Measurements from ENCODE around the gene ELFN2. TPM values are rescaled to one million over a fixed set of nuclear protein-coding genes. Genes with fewer than 3 reads are reported as not detected.

The ELFN2 gene
- total RNA-seq, 1 donor from 2014 or later, result under 0.01 TPM

GRCh38 chr22:37413546-37413945 lies 13.7 kb downstream of the ELFN2 start:
- Histone ChIP-seq H3K27me3 (ENCODE audit: control insufficient read depth in 3 of 3, insufficient read depth in 3 of 3, low read length in 3 of 3) (peaks cover 45 to 74% (median 71%) of the 10 kb centered on the region in 3 donors), H3K36me3 (ENCODE audit: control insufficient read depth in 3 of 3, insufficient read depth in 3 of 3, low read length in 3 of 3) (no peaks in the 10 kb centered on the region), H3K4me1 (ENCODE audit: control insufficient read depth in 3 of 3, insufficient read depth in 3 of 3, low read length in 3 of 3) (peaks cover 0 to 2% (median 0%) of the 10 kb centered on the region in 3 donors), H3K9me3 (ENCODE audit: control insufficient read depth in 3 of 3, low read length in 3 of 3) (no peaks in the 10 kb centered on the region), H3K4me3 (ENCODE audit: low read length in 3 of 3) (no peak overlapping the region), H3K9ac (ENCODE audit: low read depth in 1 of 3, low read length in 3 of 3) (no peak overlapping the region), H3K27ac (ENCODE audit: low read depth, low read length) (no peak overlapping the region)

- H3K27me3 ChIP-seq (ENCODE audit: control insufficient read depth in 3 of 3, insufficient read depth in 3 of 3, low read length in 3 of 3), result peaks cover 45 to 79% (median 72%) of the 10 kb centered on the region in 3 donors
Measured at GRCh38 chr22:37412495-37413250, 14.6 kb downstream of the ELFN2 start.

GRCh38 chr22:37411655-37412054 lies 15.6 kb downstream of the ELFN2 start:
- Histone ChIP-seq H3K9me3 (ENCODE audit: control insufficient read depth in 3 of 3, low read length in 3 of 3) (no peaks in the 10 kb centered on the region), H3K4me1 (ENCODE audit: control insufficient read depth in 3 of 3, insufficient read depth in 3 of 3, low read length in 3 of 3) (peaks cover 0 to 2% (median 0%) of the 10 kb centered on the region in 3 donors), H3K27me3 (ENCODE audit: control insufficient read depth in 3 of 3, insufficient read depth in 3 of 3, low read length in 3 of 3) (peaks cover 46 to 74% (median 71%) of the 10 kb centered on the region in 3 donors), H3K36me3 (ENCODE audit: control insufficient read depth in 3 of 3, insufficient read depth in 3 of 3, low read length in 3 of 3) (no peaks in the 10 kb centered on the region), H3K4me3 (ENCODE audit: low read length in 3 of 3) (no peak overlapping the region), H3K9ac (ENCODE audit: low read depth in 1 of 3, low read length in 3 of 3) (no peak overlapping the region), H3K27ac (ENCODE audit: low read depth, low read length) (no peak overlapping the region)

More at GRCh38 chr22:37412495-37413250, 14.6 kb downstream of the ELFN2 start:
- H3K9me3 ChIP-seq (ENCODE audit: control insufficient read depth in 3 of 3, low read length in 3 of 3), result no peaks in the 10 kb centered on the region
- no peak overlapping the region for H3K27ac ChIP-seq (ENCODE audit: low read depth, low read length)
- peaks cover 0 to 2% (median 0%) of the 10 kb centered on the region in 3 donors for H3K4me1 ChIP-seq (ENCODE audit: control insufficient read depth in 3 of 3, insufficient read depth in 3 of 3, low read length in 3 of 3)
- H3K4me3 ChIP-seq (ENCODE audit: low read length in 3 of 3), result no peak overlapping the region
- H3K36me3 ChIP-seq (ENCODE audit: control insufficient read depth in 3 of 3, insufficient read depth in 3 of 3, low read length in 3 of 3), result no peaks in the 10 kb centered on the region
- H3K9ac ChIP-seq (ENCODE audit: low read depth in 1 of 3, low read length in 3 of 3), result no peak overlapping the region

- Histone ChIP-seq H3K27me3 (ENCODE audit: control insufficient read depth in 3 of 3, insufficient read depth in 3 of 3, low read length in 3 of 3) (peaks cover 42 to 72% (median 66%) of the 10 kb centered on the region in 3 donors), H3K4me3 (ENCODE audit: low read length in 3 of 3) (no peak overlapping the region), H3K9me3 (ENCODE audit: control insufficient read depth in 3 of 3, low read length in 3 of 3) (no peaks in the 10 kb centered on the region), H3K27ac (ENCODE audit: low read depth, low read length) (no peak overlapping the region), H3K9ac (ENCODE audit: low read depth in 1 of 3, low read length in 3 of 3) (no peak overlapping the region), H3K4me1 (ENCODE audit: control insufficient read depth in 3 of 3, insufficient read depth in 3 of 3, low read length in 3 of 3) (peaks cover 0 to 2% (median 0%) of the 10 kb centered on the region in 3 donors), H3K36me3 (ENCODE audit: control insufficient read depth in 3 of 3, insufficient read depth in 3 of 3, low read length in 3 of 3) (no peaks in the 10 kb centered on the region)
Measured at GRCh38 chr22:37410174-37411055, 16.9 kb downstream of the ELFN2 start.

- Histone ChIP-seq H3K27me3 (ENCODE audit: control insufficient read depth in 3 of 3, insufficient read depth in 3 of 3, low read length in 3 of 3) (peaks cover 41 to 65% (median 64%) of the 10 kb centered on the region in 3 donors), H3K9me3 (ENCODE audit: control insufficient read depth in 3 of 3, low read length in 3 of 3) (no peaks in the 10 kb centered on the region), H3K9ac (ENCODE audit: low read depth in 1 of 3, low read length in 3 of 3) (no peak overlapping the region), H3K4me3 (ENCODE audit: low read length in 3 of 3) (no peak overlapping the region), H3K36me3 (ENCODE audit: control insufficient read depth in 3 of 3, insufficient read depth in 3 of 3, low read length in 3 of 3) (no peaks in the 10 kb centered on the region), H3K4me1 (ENCODE audit: control insufficient read depth in 3 of 3, insufficient read depth in 3 of 3, low read length in 3 of 3) (peaks cover 0 to 2% (median 0%) of the 10 kb centered on the region in 3 donors), H3K27ac (ENCODE audit: low read depth, low read length) (no peak overlapping the region)
Measured at GRCh38 chr22:37409459-37410050, 17.7 kb downstream of the ELFN2 start.

- no peaks in the 10 kb centered on the region for H3K36me3 ChIP-seq (ENCODE audit: control insufficient read depth in 3 of 3, insufficient read depth in 3 of 3, low read length in 3 of 3)
- no peak overlapping the region for H3K27ac ChIP-seq (ENCODE audit: low read depth, low read length)
- H3K4me1 ChIP-seq (ENCODE audit: control insufficient read depth in 3 of 3, insufficient read depth in 3 of 3, low read length in 3 of 3), result peaks cover 0 to 2% (median 0%) of the 10 kb centered on the region in 3 donors
- H3K27me3 ChIP-seq (ENCODE audit: control insufficient read depth in 3 of 3, insufficient read depth in 3 of 3, low read length in 3 of 3), result peaks cover 43 to 68% (median 65%) of the 10 kb centered on the region in 3 donors
- no peak overlapping the region for H3K9ac ChIP-seq (ENCODE audit: low read depth in 1 of 3, low read length in 3 of 3)
- no peak overlapping the region for H3K4me3 ChIP-seq (ENCODE audit: low read length in 3 of 3)
- H3K9me3 ChIP-seq (ENCODE audit: control insufficient read depth in 3 of 3, low read length in 3 of 3), result no peaks in the 10 kb centered on the region
Measured at GRCh38 chr22:37409031-37409430, 18.2 kb downstream of the ELFN2 start.

GRCh38 chr22:37407856-37408255 lies 19.4 kb downstream of the ELFN2 start:
- H3K4me3 ChIP-seq (ENCODE audit: low read length in 3 of 3), result no peak overlapping the region
- peaks cover 0 to 2% (median 0%) of the 10 kb centered on the region in 3 donors for H3K4me1 ChIP-seq (ENCODE audit: control insufficient read depth in 3 of 3, insufficient read depth in 3 of 3, low read length in 3 of 3)
- H3K27me3 ChIP-seq (ENCODE audit: control insufficient read depth in 3 of 3, insufficient read depth in 3 of 3, low read length in 3 of 3), result peaks cover 49 to 69% (median 69%) of the 10 kb centered on the region in 3 donors
- H3K36me3 ChIP-seq (ENCODE audit: control insufficient read depth in 3 of 3, insufficient read depth in 3 of 3, low read length in 3 of 3), result no peaks in the 10 kb centered on the region
- H3K9me3 ChIP-seq (ENCODE audit: control insufficient read depth in 3 of 3, low read length in 3 of 3), result no peaks in the 10 kb centered on the region
- no peak overlapping the region for H3K27ac ChIP-seq (ENCODE audit: low read depth, low read length)
- no peak overlapping the region for H3K9ac ChIP-seq (ENCODE audit: low read depth in 1 of 3, low read length in 3 of 3)

GRCh38 chr22:37406441-37407235 lies 20.6 kb downstream of the ELFN2 start:
- H3K27me3 ChIP-seq (ENCODE audit: control insufficient read depth in 3 of 3, insufficient read depth in 3 of 3, low read length in 3 of 3), result peaks cover 54 to 68% (median 67%) of the 10 kb centered on the region in 3 donors
- H3K4me3 ChIP-seq (ENCODE audit: low read length in 3 of 3), result no peak overlapping the region
- no peaks in the 10 kb centered on the region for H3K9me3 ChIP-seq (ENCODE audit: control insufficient read depth in 3 of 3, low read length in 3 of 3)
- H3K9ac ChIP-seq (ENCODE audit: low read depth in 1 of 3, low read length in 3 of 3), result no peak overlapping the region
- peaks cover 0 to 2% (median 0%) of the 10 kb centered on the region in 3 donors for H3K4me1 ChIP-seq (ENCODE audit: control insufficient read depth in 3 of 3, insufficient read depth in 3 of 3, low read length in 3 of 3)
- no peaks in the 10 kb centered on the region for H3K36me3 ChIP-seq (ENCODE audit: control insufficient read depth in 3 of 3, insufficient read depth in 3 of 3, low read length in 3 of 3)
- no peak overlapping the region for H3K27ac ChIP-seq (ENCODE audit: low read depth, low read length)

GRCh38 chr22:37404091-37404490 lies 23.2 kb downstream of the ELFN2 start:
- H3K9me3 ChIP-seq (ENCODE audit: control insufficient read depth in 3 of 3, low read length in 3 of 3), result no peaks in the 10 kb centered on the region
- no peaks in the 10 kb centered on the region for H3K36me3 ChIP-seq (ENCODE audit: control insufficient read depth in 3 of 3, insufficient read depth in 3 of 3, low read length in 3 of 3)
- no peak overlapping the region for H3K27ac ChIP-seq (ENCODE audit: low read depth, low read length)
- no peak overlapping the region for H3K4me3 ChIP-seq (ENCODE audit: low read length in 3 of 3)
- H3K27me3 ChIP-seq (ENCODE audit: control insufficient read depth in 3 of 3, insufficient read depth in 3 of 3, low read length in 3 of 3), result peaks cover 40 to 53% (median 44%) of the 10 kb centered on the region in 3 donors
- H3K9ac ChIP-seq (ENCODE audit: low read depth in 1 of 3, low read length in 3 of 3), result no peak overlapping the region
- H3K4me1 ChIP-seq (ENCODE audit: control insufficient read depth in 3 of 3, insufficient read depth in 3 of 3, low read length in 3 of 3), result peaks cover 0 to 2% (median 0%) of the 10 kb centered on the region in 3 donors

All from skeletal muscle tissue (tissue), 4 donors.